PC-3 (cell line): Measurements from ENCODE around the gene NME7. TPM values are rescaled to one million over a fixed set of nuclear protein-coding genes. Genes with fewer than 3 reads are reported as not detected.

ENCODE experiments used
- ATAC-seq: fragments of 200-7000 bp; cut with Tn5 transposase; 2 replicates; pipeline ENCODE4 v1.9.1; 2020; ENCODE audit warnings: mild to moderate bottlenecking, moderate library complexity
- BruUV-seq: library from RNA; stranded (reverse); fragments of 400-500 nt; replicated peaks from 2 replicates; lab custom pipeline; 2021; lab: Mats Ljungman, UMichigan
- CTCF ChIA-PET: fragments of 300-600 bp; sonication (Branson Sonifier 250); formaldehyde crosslinking; loops from one replicate; lab custom pipeline; 2022; ENCODE audit warnings: antibody characterized with exemption; lab: Charles Lee
- POLR2A ChIA-PET: fragments of 300-600 bp; sonication (Branson Sonifier 250); formaldehyde crosslinking; loops from one replicate; lab custom pipeline; 2022; ENCODE audit warnings: antibody characterized with exemption; ENCODE audit not compliant: unreplicated experiment; lab: Charles Lee
- DNase-seq: peaks from one replicate; pipeline ENCODE4 v3.0.0-alpha.2; 2015
- H2AFZ ChIP-seq: fragments of 300-600 bp; sonication (generic); 2 replicates; pipeline ENCODE4 v1.6.0; 2016; ENCODE audit warnings: antibody characterized with exemption, low read length
- H3F3A ChIP-seq: fragments of 300-600 bp; sonication (generic); one replicate; pipeline ENCODE4 v1.6.0; 2017; ENCODE audit warnings: antibody characterized with exemption, low read length, control low read depth, mild to moderate bottlenecking; ENCODE audit not compliant: unreplicated experiment
- H3K27ac ChIP-seq: fragments of 300-600 bp; sonication (generic); 2 replicates; pipeline ENCODE4 v1.5.1; 2016; ENCODE audit warnings: mild to moderate bottlenecking, low read length
- H3K27me3 ChIP-seq: fragments of 300-600 bp; sonication (generic); 2 replicates; pipeline ENCODE4 v1.6.1; 2016; ENCODE audit warnings: low read length, mixed read lengths
- H3K36me3 ChIP-seq: fragments of 300-600 bp; sonication (generic); 2 replicates; pipeline ENCODE4 v1.6.1; 2016; ENCODE audit warnings: low read depth, mixed run types, low read length, mixed read lengths
- H3K4me1 ChIP-seq: fragments of 300-600 bp; sonication (generic); 2 replicates; pipeline ENCODE4 v1.5.1; 2016; ENCODE audit warnings: low read length; ENCODE audit not compliant: insufficient read depth
- H3K4me2 ChIP-seq: fragments of 300-600 bp; sonication (generic); 2 replicates; pipeline ENCODE4 v1.6.0; 2016; ENCODE audit warnings: low read length
- H3K4me3 ChIP-seq: fragments of 300-600 bp; sonication (generic); 2 replicates; pipeline ENCODE4 v1.5.1; 2016; ENCODE audit warnings: mild to moderate bottlenecking, low read length, mixed read lengths
- H3K79me2 ChIP-seq: fragments of 300-600 bp; sonication (generic); 2 replicates; pipeline ENCODE4 v1.6.1; 2017; ENCODE audit warnings: low read length, mixed read lengths
- H3K9ac ChIP-seq: fragments of 300-600 bp; sonication (generic); 2 replicates; pipeline ENCODE4 v1.6.0; 2016; ENCODE audit warnings: mild to moderate bottlenecking, low read length
- H3K9me2 ChIP-seq: fragments of 300-600 bp; sonication (generic); replicated peaks from 2 replicates; pipeline ENCODE4 v1.6.1; 2016; ENCODE audit warnings: mixed run types, low read length, mixed read lengths
- H3K9me3 ChIP-seq: fragments of 300-600 bp; sonication (generic); 2 replicates; pipeline ENCODE4 v1.6.1; 2016; ENCODE audit warnings: low read length, mixed read lengths
- H4K20me1 ChIP-seq: fragments of 300-600 bp; sonication (generic); 2 replicates; pipeline ENCODE4 v1.6.1; 2016; ENCODE audit warnings: low read length, mixed read lengths
- CTCF ChIP-seq: fragments of 300-600 bp; sonication (generic); conservative IDR thresholded peaks from 2 replicates; pipeline ENCODE4 v1.5.1; 2017; ENCODE audit warnings: antibody characterized with exemption, low read depth, mild to moderate bottlenecking, low read length
- EZH2 ChIP-seq: fragments of 300-600 bp; sonication (generic); IDR thresholded peaks from one replicate; pipeline ENCODE4 v1.6.1; 2017; ENCODE audit warnings: antibody characterized with exemption, mild to moderate bottlenecking, low read length; ENCODE audit not compliant: unreplicated experiment
- EZH2phosphoT487 ChIP-seq: fragments of 300-600 bp; sonication (generic); IDR thresholded peaks from 2 replicates; pipeline ENCODE4 v1.6.1; 2018; ENCODE audit warnings: mild to moderate bottlenecking, antibody characterized with exemption, low read length, borderline replicate concordance
- intact Hi-C: fragments of 100-400 bp; cut with micrococcal nuclease; formaldehyde crosslinking; loops from 2 replicates; pipeline ENCODE4 v1.9.0; 2023
- total RNA-seq: library from RNA; depleted of rRNA; stranded (reverse); fragments of >200 nt; gene quantifications from 2 replicates; pipeline ENCODE4 v1.2.3, GENCODE V29; 2014

Gene NME7
- total RNA-seq, 1 experiment from 2014 or later: 18.9 TPM

- H3K4me3 ChIP-seq: no peak overlapping the region
- no peaks in the 10 kb centered on the region for H3K79me2 ChIP-seq
- ATAC-seq: no peak
- H2AFZ ChIP-seq: no peak overlapping the region
- no TSS peak for BruUV-seq
- H3K36me3 ChIP-seq: no peaks in the 10 kb centered on the region; the same call in 1 of the 2 replicates
- no peaks in the 10 kb centered on the region for H3K9me2 ChIP-seq
- TF ChIP-seq EZH2phosphoT487 (no peak), CTCF (no peak), EZH2 (no peak)
- DNase-seq: no peak
- POLR2A ChIA-PET: no interaction called here
- H3K27me3 ChIP-seq: no peaks in the 10 kb centered on the region
- H3F3A ChIP-seq: no peaks in the 10 kb centered on the region
- no peaks in the 10 kb centered on the region for H4K20me1 ChIP-seq
- CTCF ChIA-PET: no interaction called here
- no peaks in the 10 kb centered on the region for H3K9me3 ChIP-seq
- H3K4me1 ChIP-seq: peaks cover 25% of the 10 kb centered on the region
- H3K27ac ChIP-seq: no peak overlapping the region
- intact Hi-C loops: no loop called here
- H3K4me2 ChIP-seq: no peak overlapping the region
- H3K9ac ChIP-seq: no peak overlapping the region
Measured at GRCh38 chr1:169305356-169305755, 62.2 kb downstream of the NME7 start.

GRCh38 chr1:169300854-169301253, 66.7 kb downstream of the NME7 start:
- H3K9me3 ChIP-seq: no peaks in the 10 kb centered on the region
- no peak overlapping the region for H3K4me2 ChIP-seq

More at GRCh38 chr1:169300854-169301253, 66.7 kb downstream of the NME7 start:
- Histone ChIP-seq H3K79me2 (no peaks in the 10 kb centered on the region), H3K9me2 (no peaks in the 10 kb centered on the region), H3K4me1 (peaks cover 30% of the 10 kb centered on the region), H3K36me3 (no peaks in the 10 kb centered on the region; the same call in 1 of the 2 replicates), H3F3A (no peaks in the 10 kb centered on the region), H3K27me3 (no peaks in the 10 kb centered on the region), H3K4me3 (no peak overlapping the region), H3K27ac (no peak overlapping the region), H4K20me1 (no peaks in the 10 kb centered on the region), H2AFZ (no peak overlapping the region), H3K9ac (no peak overlapping the region)
- DNase-seq (no peak), ATAC-seq (no peak)
- TF ChIP-seq CTCF (no peak), EZH2phosphoT487 (no peak), EZH2 (no peak)
- ChIA-PET CTCF (no interaction called here), POLR2A (no interaction called here)
- BruUV-seq: no TSS peak
- intact Hi-C loops: no loop called here
